Activated CD4-positive, alpha-beta T cell treated with anti-CD3 and anti-CD28 coated beads, Interleukin-2, amount 50 U/mL, for 48 hours (primary cell): ENCODE measurements around the gene KCNIP3.
"Not testable (repeated sequence)": the region's sequence is repeated elsewhere in the genome, so short reads cannot be mapped to it uniquely, and the experiment has no call there.

Experiments
- DNase-seq, 2 experiments: peaks; one replicate each; pipeline ENCODE4 v3.0.0-alpha.2; 2020

Gene KCNIP3

DNA sequence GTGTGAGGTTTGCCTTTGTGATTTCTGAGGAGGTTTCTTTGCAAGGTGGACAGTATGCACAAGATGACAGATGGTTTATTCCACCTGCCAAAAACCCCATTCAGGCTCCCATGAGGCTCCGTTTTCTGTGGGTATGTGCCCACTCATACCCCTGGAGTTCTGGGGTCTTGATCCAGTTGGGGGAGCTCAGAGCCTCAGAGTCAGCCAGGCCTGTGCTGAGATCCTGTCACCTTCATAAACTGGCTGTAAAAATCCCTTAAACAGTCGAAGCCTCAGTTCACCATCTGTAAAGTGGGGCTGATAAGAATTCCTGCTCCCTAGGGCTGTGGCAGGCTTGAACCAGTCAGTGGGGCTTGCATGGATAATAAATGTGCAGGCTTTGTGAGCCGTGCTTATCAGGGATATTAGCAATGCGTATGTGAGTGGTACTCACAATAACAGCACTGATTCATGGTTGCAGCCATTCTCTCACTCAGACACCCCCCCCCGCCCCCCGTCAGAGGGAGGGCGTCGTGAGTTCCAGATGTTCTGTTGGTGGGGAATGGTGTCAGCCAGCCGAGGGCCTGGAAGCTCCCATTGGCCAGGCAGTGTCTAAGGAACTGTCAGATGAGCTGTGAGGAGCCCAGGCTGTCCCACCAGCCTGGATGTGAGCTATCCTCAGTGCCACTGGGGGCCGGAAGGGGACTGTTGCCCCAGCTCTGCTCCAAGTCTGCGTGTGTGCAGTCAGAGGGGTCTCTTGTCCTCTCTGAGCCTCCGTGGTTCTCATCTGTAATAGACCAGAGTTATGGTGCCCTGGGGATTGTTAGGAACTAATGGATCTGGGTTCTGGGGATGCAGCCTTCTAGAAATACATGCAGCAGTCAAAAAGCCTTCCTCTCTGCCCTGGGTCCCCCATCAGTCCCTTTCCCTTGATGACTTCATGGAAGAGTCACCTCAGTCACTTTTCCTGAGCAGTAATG is 51.7 kb downstream of the KCNIP3 start:
- no peak for DNase-seq

- DNase-seq = no peak
These were observed 52.6 kb downstream of the KCNIP3 start for GRCh38 chr2:95349568-95350322.

- DNase-seq = no peak
These were observed 53.2 kb downstream of the KCNIP3 start for GRCh38 chr2:95350368-95350767.

DNA sequence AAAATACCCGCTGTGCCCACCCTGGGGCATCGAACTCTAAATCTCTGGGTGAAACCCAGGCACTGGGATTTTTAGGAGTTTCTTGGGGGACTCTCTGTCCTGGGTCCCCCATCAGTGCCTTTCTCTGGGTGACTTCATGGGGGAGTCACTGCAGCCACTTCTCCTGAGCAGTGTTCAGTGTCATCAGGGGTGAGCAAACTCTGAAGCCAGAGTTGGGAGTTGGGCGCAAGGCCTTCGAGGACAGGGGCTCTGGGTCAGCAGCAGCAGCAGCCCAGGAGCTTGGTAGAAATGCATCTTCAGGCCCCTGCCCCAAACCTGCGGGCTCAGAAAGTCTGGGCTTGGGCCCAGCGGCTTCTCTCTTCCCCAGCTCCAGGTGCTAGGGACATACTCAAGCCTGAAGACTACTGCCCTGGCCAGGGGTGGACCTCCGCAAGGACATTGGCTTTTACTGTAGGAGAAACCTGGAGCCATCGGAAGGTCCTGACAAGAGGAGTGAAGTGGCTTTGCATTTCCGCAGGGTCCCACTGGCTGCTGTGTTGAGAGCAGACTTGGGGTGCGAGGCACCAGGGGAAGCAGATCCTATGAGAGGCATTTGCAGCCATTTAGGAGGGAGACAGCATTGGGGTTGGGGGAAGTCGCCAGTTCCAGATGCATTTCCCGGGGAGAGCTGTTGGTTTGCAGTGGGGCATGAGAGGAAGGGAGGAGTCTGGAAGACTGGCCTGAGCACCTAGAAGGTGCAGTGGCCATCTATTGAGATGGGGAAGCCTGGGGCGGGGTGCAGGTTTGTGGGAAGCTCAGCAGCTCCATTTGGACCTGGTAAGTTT is 53.8 kb downstream of the KCNIP3 start:
- DNase-seq = no peak

- DNase-seq = no peak
These were observed 54.4 kb downstream of the KCNIP3 start for GRCh38 chr2:95351598-95351915.

GRCh38 chr2:95352310-95353054 is 55.3 kb downstream of the KCNIP3 start:
- DNase-seq = no peak

- no peak for DNase-seq
These were observed 56.0 kb downstream of the KCNIP3 start for GRCh38 chr2:95353055-95353575.

DNA sequence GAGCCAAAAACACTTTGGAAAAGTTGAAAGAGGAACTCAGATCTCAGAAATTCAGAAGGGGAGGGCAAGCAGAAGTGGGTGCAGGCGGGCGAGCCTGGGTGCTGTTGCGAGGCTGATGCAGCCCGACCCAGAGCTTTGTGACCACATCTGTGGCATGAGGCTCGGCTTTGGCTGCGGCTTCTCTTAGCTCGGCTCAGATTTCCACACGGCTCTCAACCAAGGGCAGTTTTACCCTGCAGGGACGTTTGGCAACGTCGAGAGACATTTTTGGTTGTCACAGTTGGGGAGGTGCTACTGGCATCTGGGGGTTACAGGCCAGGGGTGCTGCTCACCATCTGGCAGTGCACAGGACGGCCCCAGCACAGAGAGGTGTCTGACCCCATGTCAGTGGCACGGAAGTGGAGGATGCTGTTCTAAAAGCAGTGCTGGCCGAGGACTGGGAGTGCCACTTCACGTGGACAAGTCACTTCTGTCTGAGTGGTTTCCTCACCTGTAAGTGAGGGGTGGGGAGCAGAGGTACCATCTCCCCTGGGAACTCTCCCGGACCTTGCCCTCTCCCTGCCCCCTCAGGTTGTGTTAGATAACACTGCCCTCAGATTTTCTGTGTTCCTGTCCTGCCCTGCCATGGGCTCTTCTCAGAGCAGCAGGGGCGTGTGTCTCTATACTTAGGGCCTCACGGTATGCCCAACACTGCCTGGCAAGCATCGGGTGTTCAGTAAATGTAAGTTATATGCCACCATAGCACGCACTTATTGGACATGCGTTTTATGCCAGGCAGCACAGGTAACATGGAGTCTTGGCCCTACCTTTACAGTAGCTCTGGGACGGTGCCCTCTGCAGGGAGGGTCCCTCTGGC is 56.7 kb downstream of the KCNIP3 start:
- no peak for DNase-seq

DNA sequence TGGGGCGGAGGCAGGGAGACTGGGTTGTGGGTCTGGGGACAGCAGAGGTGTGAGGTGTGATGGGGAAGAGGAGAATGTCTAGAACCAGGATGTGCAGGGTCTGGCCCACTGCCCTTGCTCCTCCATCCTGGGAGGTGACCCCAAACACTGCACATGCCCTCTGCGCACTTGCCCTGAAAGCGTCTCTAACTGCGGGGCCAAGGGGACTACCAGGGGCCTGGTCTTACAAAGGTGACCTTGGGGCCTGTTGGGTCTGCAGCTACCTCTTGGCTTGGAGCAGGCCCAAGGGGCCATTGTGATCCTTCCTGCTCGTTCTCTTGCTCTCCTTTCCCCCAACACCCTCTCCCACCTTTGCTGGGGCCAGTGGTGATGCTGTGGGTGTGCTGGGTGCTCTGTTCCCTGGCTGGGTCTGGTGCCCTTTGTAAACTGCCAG is 57.3 kb downstream of the KCNIP3 start:
- DNase-seq = no peak

GRCh38 chr2:95354925-95355324 is 57.8 kb downstream of the KCNIP3 start:
- no peak for DNase-seq

- not testable (repeated sequence) for DNase-seq
These were observed 58.3 kb downstream of the KCNIP3 start for GRCh38 chr2:95355486-95355885.

- DNase-seq = no peak
These were observed 59.9 kb downstream of the KCNIP3 start for GRCh38 chr2:95356821-95357700.

- DNase-seq = no peak
These were observed 60.7 kb downstream of the KCNIP3 start for GRCh38 chr2:95357717-95358280.

DNA sequence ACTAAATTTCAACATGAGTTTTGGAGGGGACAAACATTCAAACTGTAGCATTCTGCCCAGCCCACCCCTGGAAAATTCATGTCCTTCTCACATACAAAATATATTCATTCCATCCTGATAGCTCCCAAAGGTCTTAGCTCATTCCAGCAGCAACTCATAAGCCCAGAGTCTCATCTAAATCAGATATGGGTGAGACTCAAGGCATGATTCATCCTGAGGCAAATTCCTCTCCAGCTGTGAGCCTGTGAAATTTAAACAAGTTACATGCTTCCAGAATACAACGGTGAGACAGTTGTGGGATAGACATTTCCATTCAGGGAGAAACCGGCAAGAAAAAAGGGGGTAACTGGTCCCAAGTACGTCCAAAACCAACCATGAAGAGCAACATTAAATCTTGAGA is 61.9 kb downstream of the KCNIP3 start:
- DNase-seq = no peak

- no peak for DNase-seq
These were observed 62.4 kb downstream of the KCNIP3 start for GRCh38 chr2:95359501-95359930.

- no peak for DNase-seq
These were observed 64.3 kb downstream of the KCNIP3 start for GRCh38 chr2:95361216-95361980.

DNA sequence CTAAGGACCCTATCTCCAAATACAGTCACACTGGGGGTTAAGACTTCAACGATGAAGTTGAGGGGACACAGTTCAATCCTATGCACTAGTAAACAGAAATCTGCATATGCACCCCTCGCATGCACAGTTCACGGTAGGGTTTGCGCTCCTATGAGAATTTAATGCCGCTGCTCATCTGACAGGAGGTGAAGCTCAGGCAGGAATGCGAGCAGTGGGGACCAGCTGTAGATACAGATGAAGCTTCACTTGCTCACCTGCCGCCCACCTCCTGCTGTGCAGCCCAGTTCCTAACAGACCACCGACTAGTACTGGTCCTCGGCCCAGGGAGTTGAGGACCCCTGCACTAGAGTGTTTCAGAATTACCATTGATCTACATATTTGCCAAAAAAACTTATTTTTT is 65.3 kb downstream of the KCNIP3 start:
- DNase-seq = no peak

DNA sequence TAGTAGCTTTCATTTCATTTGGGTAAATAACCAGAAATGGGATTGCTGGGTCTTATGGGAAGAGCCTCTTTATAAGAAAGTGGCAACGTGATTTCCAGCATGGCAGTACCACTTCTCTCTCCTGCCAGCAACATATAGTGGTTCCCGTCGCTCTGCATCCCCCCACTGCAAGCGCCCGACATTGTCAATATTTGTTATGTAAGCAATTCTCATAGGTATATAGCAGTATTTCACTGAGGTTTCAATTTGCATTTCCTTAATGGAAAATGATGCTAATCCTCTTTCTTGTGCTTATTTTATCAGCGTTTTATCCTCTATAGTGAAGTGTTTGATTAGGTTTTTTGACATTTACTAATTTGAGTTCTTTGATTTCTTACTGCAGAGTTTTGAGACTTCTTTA is 69.4 kb downstream of the KCNIP3 start:
- no peak for DNase-seq
